NAMALWA (cell line): ENCODE results near the gene ACHE.
"Not testable (repeated sequence)": the region's sequence is repeated elsewhere in the genome, so short reads cannot be mapped to it uniquely, and the experiment has no call there.

ENCODE experiments used
- DNase-seq: peaks from one replicate; pipeline ENCODE4 v3.0.0-alpha.2; 2015; ENCODE audit warnings: low spot score

The ACHE gene

DNA sequence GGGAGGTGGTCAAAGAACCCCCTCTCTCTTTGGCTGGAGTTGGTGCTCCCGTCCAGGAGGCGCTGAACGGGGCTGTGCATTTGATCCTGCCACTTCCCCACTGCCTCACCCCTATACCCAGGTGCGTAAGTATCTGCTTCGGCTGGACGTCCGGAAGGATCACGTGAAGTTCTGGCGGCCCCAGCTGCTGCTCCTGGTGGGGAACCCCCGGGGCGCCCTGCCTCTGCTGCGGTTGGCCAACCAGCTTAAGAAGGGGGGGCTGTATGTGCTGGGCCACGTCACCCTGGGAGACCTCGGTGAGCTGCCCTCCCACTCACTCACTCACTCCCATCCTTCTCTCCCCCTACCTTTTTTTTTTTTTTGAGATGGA lies 34.1 kb downstream of the ACHE start:
- no peak for DNase-seq

DNA sequence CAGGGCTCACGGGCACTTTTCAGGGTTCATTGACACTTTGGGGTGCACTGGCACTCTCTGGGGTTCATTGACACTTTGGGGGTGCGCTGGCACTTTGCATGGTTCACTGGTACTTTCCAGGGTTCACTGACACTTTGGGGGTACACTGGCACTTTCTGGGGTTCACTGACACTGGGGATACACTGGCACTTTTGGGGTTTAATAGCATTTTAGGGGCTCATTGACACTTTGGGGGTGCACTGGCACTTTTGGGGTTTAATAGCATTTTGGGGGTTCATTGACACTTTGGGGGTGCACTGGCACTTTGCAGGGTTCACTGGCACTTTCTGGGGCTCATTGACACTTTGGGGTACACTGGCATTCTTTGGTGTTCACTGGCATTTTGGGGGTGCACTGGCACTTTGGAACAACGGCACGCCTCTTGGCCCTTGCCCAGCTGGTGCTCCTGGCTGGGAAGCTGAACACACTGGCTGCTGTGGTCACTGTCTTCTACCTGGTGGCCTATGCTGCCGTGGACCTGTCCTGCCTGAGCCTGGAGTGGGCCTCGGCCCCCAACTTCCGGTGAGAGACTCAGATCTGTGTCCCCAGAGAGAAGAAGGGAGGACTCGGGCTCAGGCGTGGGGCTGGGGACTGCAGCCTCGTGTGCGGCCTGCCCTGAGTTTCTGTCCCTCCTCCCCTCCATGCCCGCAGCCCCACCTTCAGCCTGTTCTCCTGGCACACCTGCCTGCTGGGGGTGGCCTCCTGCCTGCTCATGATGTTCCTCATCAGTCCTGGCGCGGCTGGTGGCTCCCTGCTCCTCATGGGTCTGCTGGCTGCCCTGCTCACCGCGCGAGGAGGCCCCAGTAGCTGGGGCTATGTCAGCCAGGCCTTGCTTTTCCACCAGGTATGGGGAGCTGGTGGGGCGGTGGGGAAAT lies 34.7 kb downstream of the ACHE start:
- DNase-seq, result no peak

DNA sequence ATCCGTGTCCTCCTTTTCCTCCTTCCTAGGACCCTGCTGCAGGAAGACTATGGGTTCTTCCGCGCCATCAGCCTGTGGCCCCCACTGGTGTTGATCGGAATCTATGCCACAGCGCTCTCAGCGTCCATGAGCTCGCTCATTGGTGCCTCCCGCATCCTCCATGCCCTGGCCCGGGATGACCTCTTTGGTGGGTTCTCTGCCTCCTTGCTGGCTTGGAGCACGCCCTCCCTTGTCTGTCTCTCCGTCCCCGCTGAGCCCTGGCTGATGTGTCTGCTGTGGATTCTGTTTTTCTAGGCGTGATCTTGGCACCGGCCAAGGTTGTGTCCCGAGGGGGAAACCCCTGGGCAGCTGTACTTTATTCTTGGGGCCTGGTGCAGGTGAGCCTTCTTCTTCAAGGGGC lies 35.8 kb downstream of the ACHE start:
- DNase-seq, result no peak

DNA sequence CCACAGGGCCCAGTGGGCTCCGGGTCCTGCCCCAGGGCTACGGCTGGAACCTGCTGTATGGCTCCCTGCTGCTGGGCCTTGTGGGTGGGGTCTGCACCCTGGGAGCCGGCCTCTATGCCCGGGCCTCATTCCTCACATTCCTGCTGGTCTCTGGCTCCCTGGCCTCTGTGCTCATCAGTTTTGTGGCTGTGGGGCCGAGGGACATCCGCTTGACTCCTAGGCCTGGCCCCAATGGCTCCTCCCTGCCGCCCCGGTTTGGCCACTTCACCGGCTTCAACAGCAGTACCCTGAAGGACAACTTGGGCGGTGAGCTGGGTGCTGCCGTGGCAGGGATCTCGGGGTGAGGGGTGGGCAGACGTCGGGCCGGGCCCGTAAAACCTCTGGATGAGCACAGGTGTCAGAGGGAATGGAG lies 38.8 kb downstream of the ACHE start:
- no peak for DNase-seq

DNA sequence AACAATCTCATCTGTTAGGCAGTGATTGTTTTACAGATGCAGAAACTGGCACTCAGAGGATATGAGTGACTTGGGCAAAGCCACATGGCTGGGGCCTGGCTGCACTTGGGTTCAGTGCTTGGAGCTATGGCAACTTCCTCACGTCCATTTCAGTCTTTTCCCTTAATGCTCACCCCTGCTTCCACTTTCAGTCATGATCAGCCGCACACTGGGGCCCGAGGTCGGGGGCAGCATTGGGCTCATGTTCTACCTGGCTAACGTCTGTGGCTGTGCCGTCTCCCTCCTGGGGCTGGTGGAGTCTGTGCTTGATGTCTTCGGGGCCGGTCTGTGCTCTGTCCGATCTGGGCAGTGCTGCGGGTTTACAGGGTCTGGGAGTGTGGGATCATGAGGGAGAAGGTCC lies 40.2 kb downstream of the ACHE start:
- no peak for DNase-seq

DNA sequence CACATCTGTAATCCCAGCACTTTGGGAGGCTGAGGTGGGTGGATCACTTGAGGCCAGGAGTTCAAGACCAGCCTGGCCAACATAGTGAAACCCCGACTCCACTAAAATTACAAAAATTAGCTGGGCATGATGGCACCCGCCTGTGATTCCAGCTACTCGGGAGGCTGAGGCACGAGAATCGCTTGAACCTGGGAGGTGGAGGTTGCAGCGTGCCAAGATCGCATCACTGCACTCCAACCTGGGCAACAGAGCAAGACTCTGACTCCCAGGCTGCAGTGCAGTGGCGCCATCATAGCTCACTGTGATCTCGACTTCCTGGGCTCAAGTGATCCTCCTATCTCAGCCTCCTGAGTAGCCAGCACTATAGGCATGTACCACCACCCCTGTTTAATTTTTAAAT lies 40.8 kb downstream of the ACHE start:
- DNase-seq, result not testable (repeated sequence)

DNA sequence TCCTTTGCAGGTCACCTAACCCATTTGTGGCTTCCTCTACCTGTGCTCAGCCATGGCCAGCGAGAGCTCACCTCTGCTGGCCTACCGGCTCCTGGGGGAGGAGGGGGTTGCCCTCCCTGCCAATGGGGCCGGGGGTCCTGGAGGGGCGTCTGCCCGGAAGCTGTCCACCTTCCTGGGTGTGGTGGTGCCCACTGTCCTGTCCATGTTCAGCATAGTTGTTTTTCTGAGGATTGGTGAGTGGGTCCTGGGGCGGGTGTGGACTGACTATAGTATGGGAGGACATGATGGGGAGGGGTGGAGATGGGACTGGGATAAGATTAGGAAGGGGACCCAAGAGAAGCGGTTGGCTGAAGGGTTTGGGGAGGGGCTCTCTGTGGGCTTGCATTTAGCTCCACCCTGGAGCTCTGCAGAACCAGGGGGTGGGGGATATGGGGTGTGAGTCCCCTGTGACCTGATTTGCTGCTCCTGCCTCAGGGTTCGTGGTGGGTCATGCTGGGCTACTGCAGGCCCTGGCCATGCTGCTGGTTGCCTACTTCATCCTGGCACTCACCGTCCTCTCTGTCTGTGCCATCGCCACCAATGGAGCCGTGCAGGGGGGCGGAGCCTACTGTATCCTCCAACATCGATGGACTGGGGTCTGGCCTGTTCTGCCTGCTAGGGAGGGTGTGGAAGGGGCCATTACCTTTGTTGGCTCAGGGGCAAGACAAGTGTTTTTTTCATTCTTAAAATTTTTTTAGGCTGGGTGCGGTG lies 41.4 kb downstream of the ACHE start:
- no peak for DNase-seq

DNA sequence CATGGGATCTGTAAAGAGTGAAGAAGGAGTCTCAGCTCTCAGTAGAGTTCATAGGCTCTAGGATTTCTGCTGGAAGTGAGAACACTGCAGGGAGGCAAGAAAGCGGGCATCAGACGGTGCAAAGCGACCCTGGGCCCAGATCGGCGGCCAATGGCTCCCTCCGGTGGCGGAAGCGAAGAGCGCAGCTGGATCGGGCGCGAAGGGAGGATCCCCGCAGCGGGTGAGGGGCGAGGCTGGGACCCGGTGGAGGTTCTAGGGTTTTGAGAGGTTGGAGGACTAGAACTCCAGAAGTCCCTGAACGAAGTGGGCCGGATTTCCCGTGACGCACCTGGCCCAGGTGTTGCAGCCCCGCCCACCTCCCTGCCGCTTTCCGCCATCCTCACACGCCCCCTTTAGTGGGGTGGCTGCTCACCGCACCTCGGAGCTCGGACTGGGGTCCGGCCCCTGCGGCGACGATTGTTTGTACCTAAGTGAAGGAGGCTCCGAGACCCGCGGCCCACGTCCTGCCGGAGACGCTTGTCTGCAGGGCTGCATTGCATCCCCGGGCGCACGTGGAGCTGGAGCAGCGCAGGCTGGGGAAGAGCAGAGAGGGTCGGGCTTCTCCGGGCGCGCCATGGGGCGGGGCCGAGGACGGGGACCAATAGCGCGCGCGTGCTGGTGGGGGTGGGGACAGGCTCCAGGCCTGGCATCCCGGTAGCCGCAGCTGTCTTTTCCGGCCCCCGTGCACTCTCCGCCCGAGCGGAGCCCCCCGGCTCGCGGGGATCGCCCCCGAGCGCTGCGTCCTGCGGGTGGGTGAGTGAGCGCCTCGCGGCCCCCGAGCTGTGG lies 43.4 kb downstream of the ACHE start, which contains the start of gene SLC12A9:
Gene SLC12A9 (plus strand): TSS at position 666 of the 825 bp plus-strand sequence. CDS start 1,485 bp downstream, outside the sequence.
- peak; percentile 93 for DNase-seq

DNA sequence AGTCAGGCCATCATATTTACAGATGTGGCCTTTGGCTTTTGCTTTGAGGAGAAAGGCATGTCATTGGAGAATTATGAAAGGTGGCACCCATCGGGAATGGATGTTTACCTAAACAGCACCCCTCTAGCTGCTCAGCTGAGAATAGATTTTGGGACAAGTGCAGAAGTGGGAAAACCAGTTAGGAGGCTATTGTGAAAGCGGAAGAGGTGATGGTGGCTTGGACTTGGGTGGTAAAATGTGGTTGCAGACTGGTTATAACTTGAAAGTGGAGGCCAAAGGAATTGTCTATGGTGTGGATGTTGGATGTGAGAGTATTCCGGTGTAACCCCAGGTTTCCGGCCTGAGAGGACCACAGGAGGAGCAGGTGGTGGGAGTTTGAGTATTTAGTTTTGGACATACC lies 48.3 kb downstream of the ACHE start:
- no peak for DNase-seq

DNA sequence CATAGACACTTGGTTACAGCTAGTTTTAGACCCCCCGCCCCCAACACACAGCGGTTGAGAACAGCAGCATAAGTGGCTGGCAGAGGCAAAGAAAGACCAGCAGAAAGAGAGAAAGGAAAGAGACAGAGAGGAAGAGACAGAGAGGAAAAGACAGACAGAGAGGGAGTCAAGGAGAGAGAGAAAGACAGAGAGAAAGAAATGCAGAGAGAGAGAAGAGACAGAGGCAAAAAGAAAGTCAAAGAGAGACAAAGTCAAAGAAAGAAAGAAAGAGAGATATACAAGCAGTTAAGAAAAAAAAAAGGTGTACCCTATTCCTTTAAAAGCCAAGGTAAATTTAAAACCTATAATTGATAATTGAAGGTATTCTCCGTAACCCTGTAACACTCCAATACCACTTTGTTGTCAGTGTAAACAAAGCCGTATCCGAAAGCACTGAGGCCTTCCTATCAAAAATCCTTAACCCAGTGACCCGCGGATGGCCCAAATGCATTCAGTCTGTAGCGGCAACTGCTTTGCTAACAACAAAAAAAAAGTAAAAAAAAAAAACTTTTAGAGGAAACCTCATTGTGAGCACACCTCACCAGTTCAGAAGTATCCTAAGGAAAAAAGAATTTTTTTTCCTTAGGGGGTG lies 55.1 kb downstream of the ACHE start:
- DNase-seq, result no peak
